GM19463 (cell line): Measurements from ENCODE around the gene SRF.

Experiments used
- ATAC-seq: cut with Tn5 transposase; IDR thresholded peaks from one replicate; pipeline ENCODE4 v1.9.1; 2021; ENCODE audit warnings: mild to moderate bottlenecking, moderate library complexity; ENCODE audit not compliant: unreplicated experiment

The SRF gene

GRCh38 chr6:43181621-43181941 lies 10.5 kb downstream of the SRF start:
- no peak for ATAC-seq

- peak; percentile 100 for ATAC-seq
Observed at GRCh38 chr6:43181942-43182860, 11.1 kb downstream of the SRF start, which contains the start of gene CUL9. Gene CUL9 (plus strand): TSS chr6:43182196. CDS start chr6:43184311, 2,115 bp downstream.

- ATAC-seq, result no peak
Observed at GRCh38 chr6:43183441-43183840, 12.4 kb downstream of the SRF start.

GRCh38 chr6:43184268-43184985 lies 13.4 kb downstream of the SRF start:
- ATAC-seq, result no peak

- no peak for ATAC-seq
Observed at GRCh38 chr6:43185391-43185985, 14.4 kb downstream of the SRF start.

GRCh38 chr6:43186019-43186418 lies 14.9 kb downstream of the SRF start:
- ATAC-seq, result no peak

- ATAC-seq, result no peak
Observed at GRCh38 chr6:43186706-43187105, 15.6 kb downstream of the SRF start.

- ATAC-seq, result no peak
Observed at GRCh38 chr6:43187821-43188220, 16.8 kb downstream of the SRF start.

- no peak for ATAC-seq
Observed at GRCh38 chr6:43188426-43188825, 17.4 kb downstream of the SRF start.

GRCh38 chr6:43189776-43190304 lies 18.8 kb downstream of the SRF start:
- no peak for ATAC-seq

- no peak for ATAC-seq
Observed at GRCh38 chr6:43192911-43193310, 21.8 kb downstream of the SRF start.

- ATAC-seq, result no peak
Observed at GRCh38 chr6:43193929-43194328, 22.9 kb downstream of the SRF start.

- no peak for ATAC-seq
Observed at GRCh38 chr6:43196337-43196736, 25.3 kb downstream of the SRF start.

- ATAC-seq, result no peak
Observed at GRCh38 chr6:43199912-43200311, 28.8 kb downstream of the SRF start.

GRCh38 chr6:43200541-43200940 lies 29.5 kb downstream of the SRF start:
- ATAC-seq, result no peak

GRCh38 chr6:43202451-43202850 lies 31.4 kb downstream of the SRF start:
- ATAC-seq, result no peak

GRCh38 chr6:43203029-43203717 lies 32.1 kb downstream of the SRF start:
- ATAC-seq, result no peak

- ATAC-seq, result no peak
Observed at GRCh38 chr6:43203718-43204095, 32.6 kb downstream of the SRF start.

GRCh38 chr6:43204271-43205105 lies 33.4 kb downstream of the SRF start:
- ATAC-seq, result no peak

GRCh38 chr6:43205849-43206248 lies 34.8 kb downstream of the SRF start:
- no peak for ATAC-seq
